ENCODE measurements around the gene ANAPC16. TPM values are rescaled to one million over a fixed set of nuclear protein-coding genes. Genes with fewer than 3 reads are reported as not detected.
"Not testable (repeated sequence)": the region's sequence is repeated elsewhere in the genome, so short reads cannot be mapped to it uniquely, and the experiment has no call there.

Gene ANAPC16
- total RNA-seq, 1 donor from 2014 or later, result 239 TPM

DNA sequence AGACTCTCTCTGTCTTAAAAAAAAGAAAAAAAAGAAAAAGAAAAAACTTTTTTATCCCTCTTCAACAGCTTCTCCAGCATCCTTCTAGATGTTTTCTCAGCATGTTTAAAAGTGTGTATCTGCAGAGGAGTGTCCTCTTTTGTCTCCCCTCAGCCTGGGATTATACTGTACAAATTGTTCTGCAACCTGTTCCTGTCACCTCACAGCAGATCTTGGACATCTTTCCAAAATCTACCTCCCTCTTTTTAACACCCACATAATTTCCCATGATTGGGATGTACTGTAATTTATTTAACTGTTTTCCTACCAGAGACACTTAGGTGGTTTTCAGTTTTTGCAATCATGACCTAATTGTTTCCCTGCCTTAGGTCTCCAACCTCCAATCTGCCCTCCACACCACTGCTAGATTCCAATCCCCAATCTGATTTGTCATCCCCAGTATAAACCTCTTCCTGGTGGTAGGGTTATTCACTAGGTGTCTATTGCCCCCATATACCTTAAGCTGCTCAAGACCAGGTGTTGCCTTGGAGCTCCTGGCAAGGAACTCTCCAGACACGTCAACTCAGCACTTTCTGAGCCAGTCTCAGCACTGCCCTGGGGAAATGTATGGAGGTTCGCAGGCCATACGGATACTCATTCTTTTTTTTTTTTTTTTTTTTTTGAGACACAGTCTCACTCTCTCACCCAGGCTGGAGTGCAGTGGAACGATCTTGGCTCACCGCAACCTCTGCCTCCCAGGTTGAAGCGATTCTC is 40.3 kb downstream of the ANAPC16 start:
- no peak for DNase-seq (ENCODE audit: missing footprints)
- intact Hi-C loops (cut with DNase I), result no loop called here
- ATAC-seq, result no peak

GRCh38 chr10:72257051-72257892 is 41.5 kb downstream of the ANAPC16 start:
- intact Hi-C loops (cut with DNase I), result no loop called here
- DNase-seq (ENCODE audit: missing footprints) (no peak), ATAC-seq (peak; percentile 3)

GRCh38 chr10:72258617-72259016 is 42.8 kb downstream of the ANAPC16 start:
- intact Hi-C loops (cut with DNase I), result no loop called here
- ATAC-seq (no peak), DNase-seq (ENCODE audit: missing footprints) (no peak)

DNA sequence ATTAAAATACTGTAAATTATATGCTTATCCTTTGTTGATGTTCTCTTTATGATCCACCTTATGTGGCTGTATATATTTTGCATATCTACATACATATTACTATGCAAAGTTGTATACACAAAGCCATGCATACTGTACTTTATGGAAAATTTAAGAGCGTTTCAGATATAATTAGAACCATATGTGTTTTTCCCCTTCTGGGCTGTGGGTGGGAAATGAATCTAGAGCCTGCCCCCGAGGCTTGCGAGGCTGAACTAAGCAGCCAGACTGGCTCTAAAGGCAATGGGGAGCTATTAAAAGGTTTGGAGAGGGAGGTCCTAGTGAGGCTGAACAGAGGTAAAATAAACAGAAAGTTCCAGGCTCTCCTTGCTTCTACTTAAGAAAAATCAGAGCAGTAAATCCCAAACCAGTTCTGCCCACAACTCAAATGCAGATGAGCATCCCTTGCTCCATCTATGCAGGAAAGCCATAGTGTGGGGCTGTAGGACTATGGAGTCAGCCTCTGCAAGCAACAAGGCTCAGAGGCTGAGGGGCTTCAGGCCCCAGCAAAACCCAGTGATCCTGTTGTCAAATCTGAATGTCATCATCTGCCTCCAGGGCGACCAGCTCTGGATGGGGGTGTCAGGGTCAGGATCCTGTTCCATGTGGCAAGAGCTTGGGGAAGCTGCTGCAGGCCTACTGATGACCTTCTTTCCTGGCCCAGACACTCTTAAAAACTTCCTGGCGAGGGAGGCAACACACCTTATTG is 43.9 kb downstream of the ANAPC16 start:
- DNase-seq (ENCODE audit: missing footprints) (no peak), ATAC-seq (no peak)
- intact Hi-C loops (cut with DNase I), result loop anchor here (1.0 kb wide), 1 partner anchor 14 kb away; the partner anchor contains the start of gene DDIT4

DNA sequence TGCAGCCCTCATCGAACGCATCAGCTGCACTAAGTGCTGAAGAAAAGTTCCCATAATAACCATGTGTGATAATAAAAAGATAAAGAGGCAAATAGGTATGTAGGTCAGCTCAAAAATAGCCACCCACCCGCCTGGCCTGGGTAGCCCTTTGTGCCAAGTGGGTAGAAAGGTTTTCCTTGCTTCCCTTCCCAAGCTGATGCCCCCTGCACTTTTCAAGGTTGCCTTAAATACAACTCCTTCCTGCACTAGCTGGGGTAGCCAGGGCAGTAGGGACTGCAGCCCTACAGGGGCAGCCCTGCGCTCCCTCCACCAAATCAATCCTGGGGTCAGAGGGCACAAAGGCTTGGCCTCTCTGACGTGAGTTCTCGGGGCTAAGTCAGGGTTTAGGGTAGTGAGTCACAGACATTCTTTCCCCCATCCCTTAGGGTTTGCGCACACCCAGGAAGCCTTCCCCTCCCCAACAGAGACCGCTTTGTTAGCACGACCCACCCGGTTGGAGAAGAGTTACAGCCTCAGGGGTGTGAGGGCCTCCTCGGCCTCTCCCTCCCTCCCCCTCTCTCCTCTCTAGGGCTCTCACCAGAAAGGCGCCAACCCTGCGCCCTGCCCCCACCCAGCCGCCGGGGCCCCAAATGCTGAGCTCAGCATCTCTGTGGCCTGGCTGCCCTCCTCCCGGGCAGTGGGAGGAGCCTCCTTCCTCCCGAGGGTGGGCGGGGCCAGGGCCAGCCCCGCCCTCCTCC is 44.6 kb downstream of the ANAPC16 start:
- intact Hi-C loops (cut with DNase I), result loop anchor here (1.0 kb wide), 1 partner anchor 13 kb away; the partner anchor contains the start of gene DDIT4
- peak; percentile 91 for DNase-seq (ENCODE audit: missing footprints)
- peak; percentile 90 for ATAC-seq

GRCh38 chr10:72260976-72261783 is 45.4 kb downstream of the ANAPC16 start:
- DNase-seq (ENCODE audit: missing footprints) (no peak), ATAC-seq (peak; percentile 5)
- intact Hi-C loops (cut with DNase I), result loop anchor here (1.0 kb wide), 1 partner anchor 12 kb away; the partner anchor contains the start of gene DDIT4

DNA sequence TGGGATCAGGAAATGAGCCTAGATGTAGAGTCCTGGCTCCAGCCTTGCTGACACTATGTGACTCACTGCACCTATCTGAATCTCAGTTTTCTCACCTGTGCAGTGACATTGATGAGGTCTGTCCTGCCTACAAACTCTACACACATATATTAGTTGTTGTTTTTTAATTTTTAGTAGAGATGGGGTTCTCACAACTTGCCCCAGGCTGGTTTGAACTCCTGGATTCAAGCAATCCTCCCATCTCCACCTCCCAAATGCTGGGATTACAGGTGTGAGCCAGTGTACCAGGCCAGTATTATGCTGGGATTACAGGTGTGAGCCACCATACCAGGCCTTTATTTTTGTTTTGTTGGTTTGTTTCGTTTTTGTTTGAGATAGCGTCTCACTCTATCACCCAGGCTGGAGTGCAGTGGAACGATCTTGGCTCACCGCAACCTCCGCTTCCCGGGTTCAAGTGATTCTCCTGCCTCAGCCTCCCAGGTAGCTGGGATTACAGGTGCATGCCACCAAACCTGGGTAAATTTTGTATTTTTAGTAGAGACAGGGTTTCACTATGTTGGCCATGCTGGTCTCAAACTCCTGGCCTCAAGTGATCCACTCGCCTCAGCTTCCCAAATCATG is 46.1 kb downstream of the ANAPC16 start:
- no peak for DNase-seq (ENCODE audit: missing footprints)
- intact Hi-C loops (cut with DNase I), result no loop called here
- ATAC-seq, result no peak

DNA sequence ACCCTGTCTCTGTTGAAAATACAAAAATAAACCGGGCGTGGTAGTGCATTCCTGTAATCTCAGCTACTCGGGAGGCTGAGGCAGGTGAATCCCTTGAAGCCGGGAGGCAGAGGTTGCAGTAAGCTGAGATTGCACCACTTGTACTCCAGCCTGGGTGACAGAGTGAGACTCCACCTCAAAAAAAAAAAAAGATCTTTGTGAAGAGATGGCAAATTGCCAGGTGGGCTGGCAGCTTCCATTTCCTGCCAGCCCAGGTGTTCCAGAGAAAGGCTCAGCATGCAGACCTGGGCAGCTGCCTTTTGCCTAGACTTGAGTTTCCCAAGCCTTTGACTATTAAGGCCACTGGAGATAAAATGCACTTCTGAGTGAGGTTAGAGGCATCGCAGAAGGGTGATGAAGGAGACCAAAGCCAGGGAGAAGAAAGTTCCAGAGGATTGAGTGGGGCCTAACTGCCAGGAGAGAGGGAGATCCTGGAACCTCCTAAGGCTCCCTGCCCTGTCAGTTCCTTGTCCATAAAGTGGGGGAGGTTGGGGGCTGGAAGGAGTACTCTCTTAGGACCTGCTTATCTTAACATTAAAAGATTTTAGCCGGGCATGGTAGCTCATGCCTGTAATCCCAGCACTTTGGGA is 47.9 kb downstream of the ANAPC16 start:
- intact Hi-C loops (cut with DNase I), result no loop called here
- ATAC-seq (no peak), DNase-seq (ENCODE audit: missing footprints) (no peak)

DNA sequence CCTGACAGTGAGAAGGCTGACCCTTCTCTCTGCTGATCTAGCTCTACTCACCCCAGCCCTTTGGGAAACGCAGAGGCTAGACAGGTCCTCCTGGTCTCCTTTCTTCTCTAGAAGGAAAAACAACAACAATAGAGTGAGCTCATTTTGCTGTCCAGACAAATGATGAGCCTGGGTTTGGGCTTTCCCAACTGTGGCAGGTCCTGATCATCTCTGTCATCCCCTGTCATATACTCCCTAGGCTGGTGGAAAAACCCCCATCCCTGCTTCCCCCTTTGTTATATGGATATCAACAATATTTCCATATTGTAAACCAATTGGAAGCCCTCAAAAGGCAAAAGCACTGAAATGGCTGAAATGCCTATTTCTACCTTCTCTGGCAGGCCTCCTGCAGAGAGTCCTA is 48.7 kb downstream of the ANAPC16 start:
- no peak for DNase-seq (ENCODE audit: missing footprints)
- no peak for ATAC-seq
- intact Hi-C loops (cut with DNase I), result no loop called here

DNA sequence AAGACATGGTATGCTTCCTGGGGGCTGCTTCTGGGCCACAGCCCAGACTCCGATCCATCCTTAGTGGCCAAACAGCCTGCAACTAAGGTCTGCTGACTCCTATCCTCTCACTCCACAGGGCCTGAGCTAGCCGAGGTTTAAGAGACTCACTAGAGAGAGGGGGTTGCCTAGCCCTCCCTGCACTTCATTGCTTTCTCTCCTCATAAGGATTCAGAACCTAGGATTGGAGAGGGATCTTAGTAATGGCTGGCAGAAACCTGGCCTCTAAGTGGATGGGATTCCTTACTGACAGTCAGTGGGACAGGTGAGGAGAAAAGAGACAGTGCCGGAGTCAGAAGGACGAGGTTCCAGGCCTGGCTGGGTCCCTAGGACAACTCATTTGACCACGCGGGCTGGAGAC is 49.7 kb downstream of the ANAPC16 start:
- DNase-seq (ENCODE audit: missing footprints), result no peak
- intact Hi-C loops (cut with DNase I), result no loop called here

DNA sequence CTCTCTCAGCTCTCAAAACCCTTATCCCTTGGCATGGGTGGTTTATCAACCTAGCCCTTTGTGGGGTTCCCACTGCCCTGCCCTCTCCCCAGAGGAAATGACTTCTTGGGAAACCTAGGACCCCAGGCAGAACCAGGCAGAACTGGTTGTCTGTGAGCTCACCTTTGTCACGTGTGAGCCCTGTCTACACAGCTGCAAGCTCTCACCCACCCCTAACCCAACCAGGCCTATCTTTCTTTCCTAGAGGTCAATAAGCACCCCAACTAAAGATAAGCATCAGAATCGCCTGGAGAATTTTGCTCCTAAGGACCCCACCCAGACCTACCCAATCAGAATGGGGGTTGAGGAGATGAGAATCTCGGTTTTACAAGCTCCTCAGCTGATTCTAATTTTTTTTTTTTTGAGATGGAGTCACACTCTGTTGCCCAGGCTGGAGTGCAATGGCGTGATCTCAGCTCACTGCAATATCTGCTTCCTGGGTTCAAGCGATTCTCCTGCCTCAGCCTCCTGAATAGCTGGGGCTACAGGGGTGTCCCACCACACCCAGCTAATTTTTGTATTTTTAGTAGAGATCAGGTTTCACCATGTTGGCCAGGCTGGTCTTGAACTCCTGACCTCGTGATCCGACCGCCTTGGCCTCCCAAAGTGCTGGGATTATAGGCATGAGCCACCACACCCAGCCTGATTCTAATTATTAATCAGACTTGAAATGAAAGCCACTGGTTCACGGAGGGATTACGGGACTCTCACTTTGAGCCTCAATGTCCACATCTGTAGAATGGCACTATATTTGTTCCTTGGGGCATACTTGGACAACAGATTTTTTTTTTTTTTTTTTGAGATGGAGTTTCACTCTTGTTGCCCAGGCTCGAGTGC is 50.4 kb downstream of the ANAPC16 start:
- DNase-seq (ENCODE audit: missing footprints), result no peak
- no peak for ATAC-seq

More for the DNA sequence above, 49.7 kb downstream of the ANAPC16 start:
- ATAC-seq, result no peak

GRCh38 chr10:72267381-72267780 is 51.6 kb downstream of the ANAPC16 start:
- DNase-seq (ENCODE audit: missing footprints) (no peak), ATAC-seq (no peak)
- intact Hi-C loops (cut with DNase I), result no loop called here

More for the DNA sequence above, 50.4 kb downstream of the ANAPC16 start:
- intact Hi-C loops (cut with DNase I), result no loop called here

GRCh38 chr10:72267819-72268399 is 52.1 kb downstream of the ANAPC16 start:
- ATAC-seq (no peak), DNase-seq (ENCODE audit: missing footprints) (no peak)
- intact Hi-C loops (cut with DNase I), result no loop called here

DNA sequence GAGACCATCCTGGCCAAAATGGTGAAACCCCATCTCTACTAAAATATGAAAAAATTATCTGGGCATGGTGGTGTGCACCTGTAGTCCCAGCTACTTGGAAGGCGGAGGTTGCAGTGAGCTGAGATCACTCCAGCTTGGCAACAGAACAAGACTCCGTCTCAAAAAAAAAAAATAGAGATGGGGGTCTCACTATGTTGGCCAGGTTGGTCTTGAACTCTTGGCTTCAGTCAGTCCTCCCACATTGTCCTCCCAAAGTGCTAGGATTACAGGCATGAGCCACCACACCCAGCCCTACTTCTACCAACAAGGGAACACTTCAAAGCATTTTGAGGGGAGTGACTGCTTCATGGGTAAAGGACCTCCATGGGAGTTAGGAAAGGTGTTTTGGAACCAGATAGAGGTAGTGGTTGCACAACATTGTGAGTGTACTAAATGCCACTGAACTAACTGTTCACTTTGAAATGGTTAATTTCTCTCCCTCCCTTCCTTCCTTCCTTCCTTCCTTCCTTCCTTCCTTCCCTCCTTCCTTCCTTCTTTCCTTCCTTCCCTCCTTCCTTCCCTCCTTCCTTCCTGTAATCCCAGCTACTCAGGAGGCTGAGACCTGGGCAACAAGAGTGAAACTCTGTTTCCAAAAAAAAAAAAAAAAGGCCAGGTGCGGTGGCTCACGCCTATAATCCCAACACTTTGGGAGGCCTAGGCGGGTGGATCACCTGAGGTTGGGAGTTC is 52.8 kb downstream of the ANAPC16 start:
- intact Hi-C loops (cut with DNase I); ATAC-seq; DNase-seq (ENCODE audit: missing footprints): not testable (repeated sequence)
